ENCODE measurements around the gene DPY19L1. TPM values are rescaled to one million over a fixed set of nuclear protein-coding genes. Genes with fewer than 3 reads are reported as not detected.
"Not testable (repeated sequence)": the region's sequence is repeated elsewhere in the genome, so short reads cannot be mapped to it uniquely, and the experiment has no call there.

The DPY19L1 gene
- total and polyA plus RNA-seq, 5 donors: 11.9 to 36.6 (median 31.5) TPM

DNA sequence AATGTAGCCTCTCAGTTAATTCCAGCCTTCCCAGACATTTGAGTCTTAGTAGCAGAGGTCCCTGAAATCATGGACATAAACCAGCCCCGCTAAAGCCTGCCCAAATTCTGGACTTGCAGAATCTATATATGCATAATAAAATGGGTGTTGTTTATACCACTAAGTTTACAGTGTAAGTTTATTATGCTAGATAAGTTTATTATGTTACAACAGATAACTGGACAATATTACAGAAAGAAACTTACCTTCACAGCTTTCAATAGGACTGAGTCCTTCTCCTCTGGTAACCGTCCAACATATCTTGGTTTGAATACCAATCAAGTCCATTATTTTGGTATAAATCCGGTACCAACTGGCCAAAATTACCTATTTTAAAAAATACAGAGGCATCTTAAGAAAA, 26.2 kb downstream of the DPY19L1 start:
- 97% methylated on average over 3 of the region's 3 CpGs for WGBS
- DNase-seq: no peak
- H3K4me1 ChIP-seq (ENCODE audit: control insufficient read depth, insufficient read depth, low read length): no peaks in the 10 kb centered on the region
- intact Hi-C loops (cut with DNase I): no loop called here
- no peaks in the 10 kb centered on the region for H3K27me3 ChIP-seq (ENCODE audit: control insufficient read depth, insufficient read depth)
- no peak overlapping the region for H3K4me3 ChIP-seq (ENCODE audit: low read length)
- H3K27ac ChIP-seq (ENCODE audit: low read length): no peak overlapping the region
- ATAC-seq: no peak
- H3K9me3 ChIP-seq (ENCODE audit: control insufficient read depth, low read length): no peaks in the 10 kb centered on the region

- Histone ChIP-seq H3K4me3 (ENCODE audit: low read length) (no peak overlapping the region), H3K9me3 (ENCODE audit: control insufficient read depth, low read length) (no peaks in the 10 kb centered on the region), H3K4me1 (ENCODE audit: control insufficient read depth, insufficient read depth, low read length) (peaks cover 8% of the 10 kb centered on the region), H3K27me3 (ENCODE audit: control insufficient read depth, insufficient read depth) (no peaks in the 10 kb centered on the region), H3K27ac (ENCODE audit: low read length) (no peak overlapping the region)
- intact Hi-C loops (cut with DNase I): no loop called here
- DNase-seq (no peak), ATAC-seq (no peak)
Observed at GRCh38 chr7:35007768-35008167, 29.5 kb downstream of the DPY19L1 start.

- ATAC-seq (no peak), DNase-seq (no peak)
- H3K27me3 ChIP-seq (ENCODE audit: control insufficient read depth, insufficient read depth): no peaks in the 10 kb centered on the region
- no peak overlapping the region for H3K4me3 ChIP-seq (ENCODE audit: low read length)
- no peaks in the 10 kb centered on the region for H3K9me3 ChIP-seq (ENCODE audit: control insufficient read depth, low read length)
- intact Hi-C loops (cut with DNase I): no loop called here
- peaks cover 8% of the 10 kb centered on the region for H3K4me1 ChIP-seq (ENCODE audit: control insufficient read depth, insufficient read depth, low read length)
- no peak overlapping the region for H3K27ac ChIP-seq (ENCODE audit: low read length)
- WGBS: 89% methylated on average over 1 of the region's 1 CpG
Observed at GRCh38 chr7:35004531-35005095, 32.7 kb downstream of the DPY19L1 start.

- ATAC-seq (peak; percentile 78 to 82), DNase-seq (peak; percentile 24 to 45 (median 32))
- H3K9me3 ChIP-seq (ENCODE audit: control insufficient read depth, low read length): no peaks in the 10 kb centered on the region
- H3K27me3 ChIP-seq (ENCODE audit: control insufficient read depth, insufficient read depth): no peaks in the 10 kb centered on the region
- 84% methylated on average over 7 of the region's 7 CpGs for WGBS
- peak overlapping the region; percentile 52 for H3K27ac ChIP-seq (ENCODE audit: low read length)
- H3K4me3 ChIP-seq (ENCODE audit: low read length): no peak overlapping the region
- intact Hi-C loops (cut with DNase I): no loop called here
- peaks cover 8% of the 10 kb centered on the region for H3K4me1 ChIP-seq (ENCODE audit: control insufficient read depth, insufficient read depth, low read length)
Observed at GRCh38 chr7:35003679-35004303, 33.5 kb downstream of the DPY19L1 start.

GRCh38 chr7:35003177-35003650, 34.1 kb downstream of the DPY19L1 start:
- DNase-seq; H3K4me1 ChIP-seq (ENCODE audit: control insufficient read depth, insufficient read depth, low read length); H3K4me3 ChIP-seq (ENCODE audit: low read length); intact Hi-C loops (cut with DNase I); H3K9me3 ChIP-seq (ENCODE audit: control insufficient read depth, low read length); H3K27me3 ChIP-seq (ENCODE audit: control insufficient read depth, insufficient read depth): not testable (repeated sequence)
- WGBS: 78% methylated on average over 1 of the region's 1 CpG
- ATAC-seq: peak in 1 of 2 donors; percentile 20
- peak overlapping the region; percentile 52 for H3K27ac ChIP-seq (ENCODE audit: low read length)

DNA sequence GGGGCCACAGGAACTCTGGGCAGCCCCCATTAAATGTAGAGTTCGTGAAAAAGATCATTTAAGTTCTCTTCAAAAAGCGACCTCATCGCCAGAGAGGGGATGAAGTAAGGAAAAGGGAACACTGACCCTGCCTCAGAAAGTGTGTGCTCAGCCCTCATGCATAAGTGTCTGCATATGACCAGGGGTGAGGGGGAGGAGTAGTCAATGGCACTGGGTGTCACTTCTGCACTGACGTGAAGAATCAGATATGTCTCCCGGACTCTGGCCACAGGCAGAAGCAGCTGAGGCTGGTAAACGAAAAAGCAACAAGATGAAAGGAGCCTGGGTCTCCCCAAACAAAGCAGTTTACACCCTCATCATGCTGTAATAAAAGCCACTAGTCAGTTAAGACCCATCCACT, 39.0 kb downstream of the DPY19L1 start:
- peak; percentile 41 to 54 for ATAC-seq
- intact Hi-C loops (cut with DNase I); H3K4me3 ChIP-seq (ENCODE audit: low read length); H3K4me1 ChIP-seq (ENCODE audit: control insufficient read depth, insufficient read depth, low read length); DNase-seq; H3K9me3 ChIP-seq (ENCODE audit: control insufficient read depth, low read length); H3K27ac ChIP-seq (ENCODE audit: low read length); H3K27me3 ChIP-seq (ENCODE audit: control insufficient read depth, insufficient read depth): not testable (repeated sequence)
- WGBS: 82% methylated on average over 6 of the region's 6 CpGs

GRCh38 chr7:34996423-34997090, 40.7 kb downstream of the DPY19L1 start:
- intact Hi-C loops (cut with DNase I); ATAC-seq: not testable (repeated sequence)

GRCh38 chr7:34995757-34996156, 41.5 kb downstream of the DPY19L1 start:
- no peaks in the 10 kb centered on the region for H3K4me1 ChIP-seq (ENCODE audit: control insufficient read depth, insufficient read depth, low read length)
- H3K27me3 ChIP-seq (ENCODE audit: control insufficient read depth, insufficient read depth): no peaks in the 10 kb centered on the region
- DNase-seq (no peak), ATAC-seq (no peak)
- WGBS: 79% methylated on average over 7 of the region's 7 CpGs
- H3K4me3 ChIP-seq (ENCODE audit: low read length): no peak overlapping the region
- no peak overlapping the region for H3K27ac ChIP-seq (ENCODE audit: low read length)
- intact Hi-C loops (cut with DNase I): no loop called here
- H3K9me3 ChIP-seq (ENCODE audit: control insufficient read depth, low read length): no peaks in the 10 kb centered on the region

More at GRCh38 chr7:34996423-34997090, 40.7 kb downstream of the DPY19L1 start:
- H3K4me1 ChIP-seq (ENCODE audit: control insufficient read depth, insufficient read depth, low read length); H3K27ac ChIP-seq (ENCODE audit: low read length); H3K9me3 ChIP-seq (ENCODE audit: control insufficient read depth, low read length); H3K27me3 ChIP-seq (ENCODE audit: control insufficient read depth, insufficient read depth); H3K4me3 ChIP-seq (ENCODE audit: low read length); DNase-seq: not testable (repeated sequence)
- WGBS: 89% methylated on average over 5 of the region's 5 CpGs

GRCh38 chr7:34991938-34992840, 45.1 kb downstream of the DPY19L1 start:
- no peaks in the 10 kb centered on the region for H3K4me1 ChIP-seq (ENCODE audit: control insufficient read depth, insufficient read depth, low read length)
- intact Hi-C loops (cut with DNase I): no loop called here
- H3K9me3 ChIP-seq (ENCODE audit: control insufficient read depth, low read length): no peaks in the 10 kb centered on the region
- no peak overlapping the region for H3K4me3 ChIP-seq (ENCODE audit: low read length)
- H3K27me3 ChIP-seq (ENCODE audit: control insufficient read depth, insufficient read depth): no peaks in the 10 kb centered on the region
- no peak overlapping the region for H3K27ac ChIP-seq (ENCODE audit: low read length)
- peak in 1 of 2 donors; percentile 85 for ATAC-seq
- DNase-seq: peak in 1 of 3 donors; percentile 57
- 61% methylated on average over 12 of the region's 12 CpGs for WGBS

DNA sequence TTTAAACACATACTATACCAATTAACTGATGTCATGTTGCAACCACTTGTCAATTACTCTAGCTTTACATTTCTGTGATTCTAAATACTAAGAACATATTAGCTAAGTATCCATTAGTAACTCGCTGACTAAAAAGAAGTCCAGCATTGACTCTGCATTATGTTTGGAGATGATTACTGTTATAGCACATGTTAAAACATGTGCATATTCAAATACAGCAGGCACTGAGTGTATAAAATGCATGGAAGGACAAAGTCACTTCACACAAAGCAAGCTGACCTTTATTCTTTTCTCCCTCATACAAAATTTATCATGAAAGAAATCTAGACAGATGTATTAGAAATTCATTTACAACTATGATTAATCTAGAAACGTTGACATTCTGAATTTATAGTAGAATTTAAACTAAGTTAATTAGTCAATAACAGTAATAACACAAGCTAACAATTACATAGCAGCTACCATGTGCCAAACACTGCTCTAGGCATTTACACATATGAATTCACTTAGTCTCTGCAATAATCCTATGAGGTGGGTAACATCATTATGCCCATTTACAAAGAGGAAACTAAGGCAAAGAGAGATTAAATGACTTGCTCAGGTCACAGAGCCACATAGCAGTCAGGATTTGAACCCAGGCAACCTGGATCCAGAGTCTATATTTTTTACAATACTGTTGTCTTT, 48.7 kb downstream of the DPY19L1 start:
- WGBS: 99% methylated on average over 2 of the region's 2 CpGs
- H3K4me3 ChIP-seq (ENCODE audit: low read length); H3K4me1 ChIP-seq (ENCODE audit: control insufficient read depth, insufficient read depth, low read length); H3K27ac ChIP-seq (ENCODE audit: low read length); H3K27me3 ChIP-seq (ENCODE audit: control insufficient read depth, insufficient read depth); ATAC-seq; H3K9me3 ChIP-seq (ENCODE audit: control insufficient read depth, low read length); intact Hi-C loops (cut with DNase I); DNase-seq: not testable (repeated sequence)
